Ureter (tissue), 1 donor: ENCODE data around the gene TEAD1. TPM values are rescaled to one million over a fixed set of nuclear protein-coding genes. Genes with fewer than 3 reads are reported as not detected.
"Not testable (repeated sequence)": the region's sequence is repeated elsewhere in the genome, so short reads cannot be mapped to it uniquely, and the experiment has no call there.

ENCODE experiments used
- DNase-seq: peaks from one replicate; pipeline ENCODE4 v3.0.0-alpha.2; 2020; ENCODE audit warnings: low spot score
- total RNA-seq: library from RNA; stranded (reverse); gene quantifications from one replicate; pipeline ENCODE4 v1.2.4, GENCODE V29; 2023
- donor health status: DM: yes; HTN: yes; CAD: no.

Gene TEAD1
- total RNA-seq, 1 donor from 2014 or later = 117 TPM

DNA sequence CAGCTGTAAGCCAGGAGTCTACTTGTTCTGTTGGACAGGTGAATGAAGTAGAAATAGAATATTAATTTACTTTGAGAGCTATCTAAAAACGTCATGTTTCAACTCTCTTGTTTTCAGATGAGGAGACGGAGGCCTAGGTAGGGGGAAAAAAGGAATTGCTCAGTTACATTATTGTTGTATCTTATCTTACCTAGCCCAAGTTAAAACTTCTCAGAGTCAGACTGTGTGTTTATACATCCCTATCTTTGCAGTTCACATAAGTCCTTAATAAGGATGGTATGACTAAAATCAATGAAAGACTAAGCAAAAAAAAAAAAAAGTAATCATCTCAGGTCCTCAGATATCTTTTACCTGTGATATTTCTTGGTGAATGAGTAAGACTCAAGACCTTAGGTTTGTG lies 62.8 kb downstream of the TEAD1 start:
- DNase-seq = no peak

DNA sequence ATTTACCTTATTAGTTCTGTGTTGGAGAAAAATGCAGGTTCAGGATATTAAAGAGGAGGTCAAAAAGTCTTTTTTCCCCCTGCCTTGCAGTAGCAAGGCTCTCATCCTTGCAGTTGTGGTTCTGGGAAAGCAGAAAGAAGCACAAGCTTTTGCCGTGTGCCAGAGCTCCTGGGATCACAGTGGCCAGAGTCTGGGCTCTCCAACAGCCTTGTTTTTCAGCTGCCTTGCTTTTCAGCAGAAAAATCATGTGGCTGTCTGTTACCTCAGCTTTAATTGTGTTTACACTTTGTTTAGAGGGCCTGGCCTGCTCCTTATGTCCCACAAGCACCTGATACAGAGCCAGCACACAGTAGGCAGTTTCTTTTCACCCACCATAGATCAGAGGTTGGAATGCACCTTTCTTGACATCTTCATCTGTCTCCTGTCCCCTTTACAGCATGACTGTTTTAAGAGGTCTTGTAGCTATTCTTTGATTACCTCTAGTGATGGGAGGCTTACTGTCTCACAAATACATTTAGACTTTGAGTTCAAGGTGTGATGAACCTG lies 67.5 kb downstream of the TEAD1 start:
- no peak for DNase-seq

DNA sequence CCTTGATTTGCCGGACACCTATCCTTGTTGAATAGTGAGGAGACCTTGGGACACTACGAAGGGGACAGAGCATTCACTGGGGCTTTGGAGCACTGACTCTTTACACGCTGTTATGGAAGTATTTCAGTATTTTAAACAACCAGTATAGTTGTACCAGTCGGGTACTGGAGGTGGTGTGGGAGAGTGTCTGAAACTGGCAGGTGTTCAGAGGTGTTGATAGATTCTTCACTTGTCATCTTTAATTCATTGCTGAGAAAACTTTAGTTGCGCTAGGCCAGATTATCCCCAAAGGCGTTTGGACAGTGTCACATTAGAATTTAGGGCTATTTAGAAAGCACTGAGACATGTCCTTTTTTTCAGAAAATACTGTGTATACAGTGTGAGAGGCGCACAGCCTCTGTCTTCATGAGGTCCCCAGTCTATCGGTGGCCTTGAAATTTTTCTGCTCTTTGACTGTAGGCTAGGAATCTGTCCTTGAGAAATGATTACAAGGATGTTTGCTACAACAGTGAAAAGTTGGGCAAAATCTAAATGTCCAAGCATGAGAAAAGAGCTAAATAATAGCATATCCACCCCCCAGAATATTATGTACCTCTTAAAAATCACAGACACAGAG lies 69.7 kb downstream of the TEAD1 start:
- no peak for DNase-seq

DNA sequence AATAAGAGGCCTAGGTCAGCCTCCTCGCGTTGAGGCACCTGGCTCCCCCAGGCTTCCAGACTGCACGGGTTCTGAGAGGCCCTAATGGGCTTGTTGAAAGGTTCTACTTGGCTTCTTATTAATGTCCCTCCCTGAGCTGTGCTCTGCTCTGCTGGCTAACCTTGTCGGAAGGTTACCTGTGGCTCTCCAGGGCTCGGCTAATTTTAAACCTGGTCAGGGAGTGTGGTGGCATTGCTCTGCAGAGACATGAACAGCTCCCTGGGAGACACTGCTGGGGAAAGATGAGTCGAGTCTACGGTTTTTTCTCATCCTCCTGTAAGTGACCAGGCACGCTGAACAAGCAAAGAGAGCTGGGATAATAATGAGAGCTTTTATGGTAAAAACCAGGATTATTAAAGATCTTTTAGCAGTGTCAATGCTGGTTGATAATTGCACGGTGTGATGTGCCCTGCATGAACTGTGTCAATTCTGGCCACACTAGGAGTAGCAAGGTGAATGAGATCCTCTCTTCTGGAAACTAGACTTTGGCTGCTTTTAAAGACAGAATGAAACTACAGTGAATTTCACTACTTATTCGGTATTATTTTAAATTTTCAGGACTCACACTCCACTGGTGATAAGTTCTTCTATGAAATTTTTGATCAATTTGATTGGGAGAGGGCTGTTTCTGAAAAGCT lies 70.7 kb downstream of the TEAD1 start:
- no peak for DNase-seq

DNA sequence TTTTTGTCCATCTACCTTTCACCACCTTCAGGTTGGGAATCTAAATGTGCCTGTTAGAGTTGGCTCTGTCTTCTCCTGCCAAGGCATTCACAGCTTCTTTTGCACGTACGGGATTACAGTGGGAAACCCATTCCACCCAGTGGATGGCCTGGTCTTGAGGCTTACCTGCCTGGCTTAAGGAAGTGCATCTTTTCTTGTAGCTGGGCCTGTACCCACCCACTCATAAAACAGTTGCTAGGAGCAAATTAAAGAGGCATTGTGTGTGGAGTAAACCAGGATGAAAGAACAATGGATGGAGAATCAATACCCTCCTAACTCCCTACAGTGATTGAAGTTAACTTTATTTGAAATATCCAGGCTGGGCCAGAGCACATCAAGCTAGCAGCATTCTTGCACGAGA lies 71.6 kb downstream of the TEAD1 start:
- no peak for DNase-seq

DNA sequence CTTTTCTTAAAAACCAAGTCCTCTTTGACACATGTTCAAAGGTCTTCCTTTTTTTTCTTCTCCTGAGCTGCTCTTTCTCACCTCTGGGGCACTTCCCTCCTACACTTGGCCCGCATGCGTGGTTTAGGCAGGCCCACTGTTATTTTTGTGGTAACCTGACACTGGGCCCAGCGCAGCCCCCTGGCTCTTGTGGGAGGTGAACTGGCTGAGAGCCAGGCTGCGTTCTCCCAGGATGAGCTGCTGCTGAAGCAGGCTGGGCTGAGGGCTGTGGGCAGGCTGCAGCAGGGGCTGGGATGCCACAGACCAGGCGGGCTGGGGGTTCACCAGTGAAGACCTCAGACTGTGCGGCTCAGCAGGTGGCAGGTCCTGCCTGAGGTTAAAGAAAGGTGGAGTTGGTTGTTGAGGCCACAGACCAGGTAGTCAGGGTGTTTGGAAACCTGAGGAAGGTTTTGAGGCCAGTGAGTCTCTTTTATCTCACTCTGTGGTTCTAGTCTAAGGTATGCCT lies 72.4 kb downstream of the TEAD1 start:
- DNase-seq = peak; percentile 53

DNA sequence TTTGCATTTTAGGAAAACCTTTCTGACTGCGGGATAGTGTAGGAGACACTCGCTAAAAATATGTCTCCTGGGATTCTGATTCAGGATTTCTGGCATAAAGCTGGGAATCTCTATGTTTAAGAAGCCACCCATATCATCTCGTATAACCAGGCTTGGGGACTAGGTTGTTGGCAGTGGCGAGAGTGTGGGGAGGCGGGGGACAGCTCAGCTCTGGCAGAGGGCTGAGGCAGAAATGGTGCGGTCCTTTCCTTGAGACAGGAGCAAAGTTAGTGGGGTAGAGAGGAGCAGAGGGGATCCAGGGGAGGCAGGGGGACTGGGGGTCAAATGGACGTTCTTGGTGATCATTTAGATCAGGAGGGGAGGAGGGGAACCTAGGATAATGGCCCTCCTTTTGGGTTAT lies 74.3 kb downstream of the TEAD1 start:
- DNase-seq = no peak

DNA sequence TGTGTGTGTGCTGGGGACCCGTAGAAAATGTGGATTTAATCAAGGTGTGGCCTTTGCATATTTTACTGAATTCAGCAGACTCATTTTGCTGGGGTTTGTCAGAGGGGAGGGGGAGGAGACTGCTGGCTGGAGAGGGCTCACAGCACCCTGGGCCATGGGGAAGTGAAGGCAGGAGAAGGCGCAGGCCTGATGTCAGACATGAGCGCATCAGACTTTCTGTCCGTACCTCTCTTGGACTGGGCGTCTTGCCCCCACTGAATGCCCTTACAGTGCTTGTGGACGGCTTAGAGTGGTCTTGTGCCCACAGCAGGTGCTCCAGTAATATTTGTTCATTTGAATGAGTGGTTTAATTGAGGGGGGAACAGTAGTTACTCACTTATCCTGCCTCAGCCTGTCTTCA lies 75.2 kb downstream of the TEAD1 start:
- no peak for DNase-seq

DNA sequence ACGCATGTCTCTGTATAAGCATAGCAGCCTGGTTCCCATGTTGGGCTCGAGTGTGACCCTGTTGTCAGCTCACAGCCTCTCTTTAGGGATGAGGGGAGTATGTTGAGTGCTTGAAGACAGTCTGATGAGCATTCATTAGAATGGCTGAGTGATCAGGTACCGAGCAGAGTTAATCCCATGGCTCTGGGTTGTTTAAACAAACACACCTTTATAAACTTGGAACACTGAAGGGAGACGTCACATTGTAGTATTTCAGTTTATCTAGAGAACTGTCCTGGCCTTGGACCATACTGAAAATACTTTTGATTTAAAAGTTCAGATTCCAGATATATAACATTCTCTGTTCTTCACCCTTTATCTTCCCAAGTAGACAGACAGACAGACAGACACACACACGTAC lies 76.0 kb downstream of the TEAD1 start:
- no peak for DNase-seq

DNA sequence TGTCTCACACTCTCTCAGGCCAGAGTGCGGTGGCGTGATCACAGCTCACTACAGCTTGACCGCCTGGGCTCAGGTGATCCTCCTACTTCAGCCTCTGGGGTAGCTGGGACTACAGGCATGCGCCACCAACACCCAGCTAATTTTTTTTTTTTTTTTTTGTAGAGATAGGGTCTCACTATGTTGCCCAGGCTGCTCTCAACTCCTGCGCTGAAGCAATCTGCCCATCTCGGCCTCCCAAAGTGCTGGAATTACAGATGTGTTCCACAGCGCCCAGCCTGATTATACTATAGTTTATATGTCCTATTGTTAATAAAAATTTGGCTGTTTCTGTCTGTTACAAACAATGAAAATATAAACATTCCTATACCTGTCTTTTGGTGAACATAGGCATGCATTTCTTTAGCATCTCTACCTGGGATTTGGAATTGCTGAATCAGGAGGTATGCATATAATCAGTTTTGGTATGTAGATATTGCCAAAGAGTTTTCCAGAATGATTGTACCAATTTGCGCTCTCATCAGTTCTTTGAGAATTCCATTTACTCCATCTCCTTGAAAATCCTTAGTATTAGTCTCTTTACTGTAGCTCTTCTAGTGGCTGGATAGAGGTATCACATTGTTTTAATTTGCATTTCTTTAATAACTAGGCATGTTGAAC lies 78.8 kb downstream of the TEAD1 start:
- DNase-seq = no peak

DNA sequence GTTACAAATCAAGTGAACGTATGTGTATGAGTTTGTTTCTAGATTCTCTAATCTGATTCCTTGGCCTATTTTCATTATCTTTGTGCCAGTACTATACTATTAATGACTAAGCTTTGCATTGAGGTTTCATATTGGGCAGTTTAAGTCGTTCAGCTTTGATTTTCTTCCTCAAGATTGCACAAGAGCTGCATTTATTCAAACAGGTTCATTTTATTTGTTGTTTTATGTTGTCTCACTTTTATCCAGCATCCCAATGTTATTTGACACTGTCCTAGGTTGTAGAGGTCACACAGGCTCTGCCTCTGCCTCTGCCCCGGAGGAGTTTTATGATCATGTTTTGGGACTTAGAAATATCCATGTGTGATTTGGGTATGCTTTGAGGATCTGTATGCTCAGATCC lies 79.8 kb downstream of the TEAD1 start:
- DNase-seq = no peak

DNA sequence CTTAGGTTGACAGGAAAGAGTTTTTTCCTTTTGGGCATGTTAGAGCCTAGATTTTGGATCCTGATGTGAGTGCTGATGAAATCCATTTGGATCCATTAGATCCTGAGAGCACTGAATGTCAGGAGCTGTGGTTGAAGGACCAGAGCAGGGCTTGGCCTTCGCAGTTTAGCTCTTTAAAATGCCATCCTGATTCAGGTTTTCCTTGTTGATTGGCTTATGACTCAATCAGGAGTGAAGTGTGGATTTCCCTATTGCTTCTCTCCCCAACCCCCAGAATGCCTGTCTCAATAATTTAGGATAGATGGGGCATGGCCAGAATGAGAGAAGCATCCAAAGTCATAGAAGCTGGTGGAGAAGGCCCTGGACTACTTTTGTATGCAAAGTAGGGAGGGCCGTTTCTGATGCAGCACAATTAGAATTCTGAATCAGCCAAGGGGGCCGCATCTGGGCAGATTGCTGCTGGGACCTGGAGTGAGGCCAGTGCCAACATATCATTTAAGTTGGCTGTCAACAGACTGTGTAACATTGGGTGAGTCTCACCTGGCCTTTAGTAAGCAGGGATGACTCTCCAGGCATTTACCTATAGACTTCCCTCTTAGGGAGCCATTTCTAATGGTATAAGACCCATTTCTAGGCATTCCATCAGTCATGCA lies 80.5 kb downstream of the TEAD1 start:
- no peak for DNase-seq

DNA sequence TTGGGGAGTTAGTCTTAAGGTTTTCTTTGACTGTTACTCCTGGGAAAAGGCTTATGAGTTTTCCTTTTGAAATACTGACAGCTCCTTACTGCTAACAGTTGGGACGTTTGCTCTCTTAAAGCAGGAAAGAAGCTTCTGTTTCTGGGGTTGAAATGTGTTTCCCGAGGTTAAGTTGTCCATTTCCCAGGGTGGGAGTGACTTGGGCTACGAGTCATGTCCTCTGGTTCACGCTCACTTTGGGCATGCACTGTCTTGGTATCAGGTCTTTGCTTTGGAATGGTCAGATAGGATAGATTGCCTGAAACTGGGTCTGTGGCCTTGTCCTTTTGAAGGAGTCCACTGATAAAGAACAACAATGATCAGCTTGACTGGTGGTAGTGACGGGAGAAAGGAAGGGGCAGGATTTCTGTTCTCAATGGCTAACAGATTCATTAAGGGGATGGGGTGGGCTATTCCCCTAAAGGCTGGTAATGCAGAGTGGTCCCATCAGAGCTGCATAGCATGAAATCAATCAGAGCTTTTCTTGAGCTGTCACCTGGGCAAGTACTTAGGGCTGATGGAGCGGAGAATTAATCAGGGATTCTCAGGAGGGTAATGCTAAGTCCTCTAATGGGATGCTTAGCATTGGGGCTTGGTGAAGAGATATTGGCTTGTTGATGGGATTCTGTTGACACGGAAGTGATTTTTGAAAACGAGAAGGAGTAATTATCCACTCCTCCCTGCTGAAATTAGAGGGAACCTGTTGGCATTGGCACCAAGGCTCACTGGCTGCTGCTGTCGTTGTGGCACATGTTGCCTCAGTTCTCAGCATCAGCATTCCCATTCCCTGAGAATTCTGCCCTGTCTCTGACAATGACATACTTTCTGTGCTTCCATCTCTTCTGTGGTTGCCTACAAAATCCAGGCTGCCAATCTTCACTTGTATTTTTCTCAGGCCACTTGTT lies 81.6 kb downstream of the TEAD1 start:
- no peak for DNase-seq

DNA sequence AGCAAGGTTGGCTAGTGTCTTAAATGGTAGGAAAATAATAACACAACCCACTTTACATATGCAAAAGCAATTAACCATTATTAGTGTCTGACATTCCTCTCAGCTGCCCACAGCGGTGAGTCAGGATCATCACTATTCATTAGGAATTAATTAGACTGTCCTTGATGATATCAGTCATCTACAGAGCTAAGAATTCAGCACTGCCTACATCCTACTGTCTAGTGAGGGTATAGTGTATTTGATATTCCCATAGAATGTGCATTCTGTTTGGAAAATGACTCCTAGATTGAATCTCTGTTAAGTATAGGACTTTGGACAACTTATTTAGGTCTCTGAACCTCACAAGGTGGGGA lies 82.2 kb downstream of the TEAD1 start:
- DNase-seq = no peak

DNA sequence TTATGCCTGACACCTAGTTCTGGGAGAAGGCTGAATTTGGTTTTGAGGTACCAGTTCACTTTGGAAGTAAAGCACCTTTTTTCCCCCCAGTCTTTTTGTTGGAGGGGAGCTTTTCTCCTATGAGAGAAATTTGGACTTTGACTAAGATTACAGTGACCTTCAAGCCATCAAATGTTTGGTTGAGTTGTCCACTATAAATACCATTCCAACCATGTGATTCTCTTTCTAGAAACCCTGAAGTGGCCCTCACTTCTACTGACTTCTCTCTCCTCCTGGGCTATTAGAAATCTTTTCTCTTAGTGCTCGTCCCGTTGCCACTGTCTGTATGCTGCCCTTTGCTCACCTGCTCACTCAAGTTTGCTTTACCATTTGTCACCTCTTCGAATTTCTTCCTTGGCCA lies 82.6 kb downstream of the TEAD1 start:
- DNase-seq = no peak

DNA sequence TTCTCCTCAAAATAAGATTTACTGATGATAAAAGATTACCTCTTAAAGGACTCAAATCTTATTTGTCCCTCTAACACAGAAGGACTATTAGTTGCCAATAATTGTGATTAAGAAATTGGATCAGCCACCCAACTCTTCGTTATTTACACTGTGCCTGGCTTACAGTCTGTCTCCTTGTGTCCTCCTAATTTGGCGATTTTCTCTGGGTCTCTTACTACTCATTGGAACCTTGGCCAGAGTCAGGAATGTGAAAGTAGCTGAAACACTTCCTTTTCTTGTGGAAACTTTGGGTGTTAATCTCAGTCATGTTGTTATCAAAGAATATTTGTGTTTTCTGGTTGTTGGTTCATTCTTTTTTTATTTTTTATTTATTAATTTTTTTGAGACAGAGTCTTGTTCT lies 83.2 kb downstream of the TEAD1 start:
- DNase-seq = no peak

DNA sequence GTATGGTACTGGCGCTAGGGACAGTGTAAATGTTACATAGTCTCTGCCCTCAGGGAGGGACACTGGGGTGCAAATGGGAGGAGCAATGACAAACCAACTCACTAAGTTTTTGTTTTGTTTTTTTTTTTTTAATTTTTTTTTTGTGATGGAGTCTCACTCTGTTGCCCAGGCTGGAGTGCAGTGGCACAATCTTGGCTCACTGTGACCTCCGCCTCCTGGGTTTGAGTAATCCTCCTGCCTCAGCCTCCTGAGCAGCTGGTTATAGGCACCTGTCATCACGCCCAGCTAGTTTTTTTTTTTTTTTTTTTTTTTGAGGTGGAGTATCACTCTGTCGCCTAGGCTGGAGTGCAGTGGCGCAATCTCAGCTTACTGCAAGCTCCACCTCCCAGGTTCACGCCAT lies 83.9 kb downstream of the TEAD1 start:
- not testable (repeated sequence) for DNase-seq

DNA sequence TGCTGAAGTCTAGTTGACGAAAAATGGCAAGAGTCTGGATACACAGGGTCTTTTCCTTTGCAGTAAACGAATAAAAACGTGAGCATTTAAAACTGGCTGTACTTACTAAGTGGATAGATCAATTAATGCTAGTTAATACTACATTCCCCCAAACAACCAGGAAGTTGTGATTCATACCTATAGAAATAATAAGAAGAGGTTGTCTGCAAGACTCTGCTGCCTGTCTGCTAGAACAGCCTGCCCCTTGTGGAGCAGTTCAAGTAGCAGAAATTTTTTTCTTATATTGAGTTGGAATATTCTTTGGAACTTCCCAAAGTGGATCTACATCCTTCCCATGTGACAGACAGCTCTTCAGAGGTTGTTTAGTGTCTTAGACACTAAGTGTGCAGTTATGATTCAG lies 86.8 kb downstream of the TEAD1 start:
- no peak for DNase-seq

DNA sequence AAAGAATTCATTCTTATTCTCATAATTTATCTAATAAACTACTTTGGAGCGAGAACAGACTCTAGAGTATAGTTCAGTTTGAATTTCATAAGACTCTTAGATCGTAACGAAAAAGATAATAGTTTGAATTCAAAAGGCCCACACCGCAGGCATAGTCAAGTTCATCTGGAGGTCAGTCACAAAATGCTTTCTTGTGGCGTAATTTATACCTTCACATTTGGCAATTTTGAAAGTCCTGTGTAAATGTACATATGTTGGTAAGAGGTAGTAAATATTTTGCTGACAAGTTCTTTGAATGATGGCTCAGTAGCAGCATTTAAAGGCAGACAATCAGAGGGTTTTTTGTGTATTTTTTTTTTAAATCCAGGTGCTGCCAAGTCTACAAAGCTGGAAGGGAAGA lies 88.1 kb downstream of the TEAD1 start:
- DNase-seq = no peak

DNA sequence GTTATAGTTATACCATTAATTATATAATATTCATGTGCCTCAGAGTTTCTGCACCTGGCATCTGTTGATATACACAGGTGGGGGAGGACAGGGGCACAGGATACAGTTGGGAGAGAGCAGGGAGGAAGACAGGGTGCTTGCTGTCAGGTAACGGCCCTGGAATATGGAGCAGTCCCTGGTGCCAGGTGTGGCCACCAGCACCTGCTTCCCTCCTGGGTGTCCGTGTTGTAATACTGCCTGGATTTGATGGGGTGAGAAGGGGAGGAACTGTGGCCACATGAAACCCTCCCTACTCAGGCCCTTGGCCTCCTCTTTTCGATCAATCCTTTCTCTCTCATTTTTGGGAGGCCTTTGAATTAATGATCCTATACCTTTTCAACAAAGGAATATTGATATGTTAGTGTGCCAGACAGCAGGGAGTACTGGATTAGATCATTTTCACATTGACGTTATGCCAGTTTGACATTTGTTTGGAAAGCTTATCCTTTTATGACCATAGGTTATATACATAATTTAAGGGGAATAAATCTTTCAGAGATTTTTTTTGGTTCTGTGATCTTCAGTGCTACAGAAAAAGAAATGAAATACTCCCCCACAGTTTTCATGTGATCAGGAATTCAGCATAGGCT lies 88.6 kb downstream of the TEAD1 start:
- no peak for DNase-seq
